ENCODE data around the gene HBEGF.

The HBEGF gene

DNA sequence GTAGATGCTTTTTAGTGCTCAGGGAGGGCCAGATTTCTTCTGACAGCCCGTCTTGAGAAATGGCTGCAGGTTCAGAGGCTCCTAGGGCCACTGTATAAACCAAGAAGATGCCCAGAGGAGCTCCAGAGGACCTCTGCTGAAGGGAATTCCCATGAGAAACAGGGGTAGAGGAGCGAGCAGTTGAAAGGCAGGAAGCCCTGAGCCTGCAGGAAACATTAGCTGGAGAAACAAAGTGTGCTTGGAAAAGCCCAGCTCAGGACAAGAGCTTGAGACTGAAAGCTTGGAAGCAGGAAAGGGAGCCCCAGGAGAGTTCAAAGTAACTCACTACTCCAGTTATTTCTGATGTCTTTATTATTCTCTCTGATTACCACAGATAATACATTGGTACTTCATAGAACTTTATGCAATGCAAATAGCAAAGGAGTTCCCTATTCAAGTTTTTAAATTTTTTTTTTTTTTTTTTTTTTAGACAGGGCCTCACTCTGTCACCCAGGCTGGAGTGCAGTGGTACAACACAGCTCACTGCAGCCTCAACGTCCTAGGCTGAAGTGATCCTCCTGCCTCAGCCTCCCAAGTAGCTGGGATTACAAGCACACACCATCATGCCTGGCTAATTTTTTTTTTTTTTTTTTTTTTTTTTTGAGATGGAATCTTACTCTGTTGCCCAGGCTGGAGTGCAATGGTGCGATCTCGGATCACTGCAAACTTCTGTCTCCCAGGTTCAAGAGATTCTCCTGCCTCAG lies 16.5 kb downstream of the HBEGF start:
- H3K9me3 ChIP-seq (ENCODE audit: severe bottlenecking), result no peaks in the 10 kb centered on the region
- H3K4me3 ChIP-seq (ENCODE audit: low read depth, low read length), result no peak overlapping the region
- TF ChIP-seq, protein P1, sequence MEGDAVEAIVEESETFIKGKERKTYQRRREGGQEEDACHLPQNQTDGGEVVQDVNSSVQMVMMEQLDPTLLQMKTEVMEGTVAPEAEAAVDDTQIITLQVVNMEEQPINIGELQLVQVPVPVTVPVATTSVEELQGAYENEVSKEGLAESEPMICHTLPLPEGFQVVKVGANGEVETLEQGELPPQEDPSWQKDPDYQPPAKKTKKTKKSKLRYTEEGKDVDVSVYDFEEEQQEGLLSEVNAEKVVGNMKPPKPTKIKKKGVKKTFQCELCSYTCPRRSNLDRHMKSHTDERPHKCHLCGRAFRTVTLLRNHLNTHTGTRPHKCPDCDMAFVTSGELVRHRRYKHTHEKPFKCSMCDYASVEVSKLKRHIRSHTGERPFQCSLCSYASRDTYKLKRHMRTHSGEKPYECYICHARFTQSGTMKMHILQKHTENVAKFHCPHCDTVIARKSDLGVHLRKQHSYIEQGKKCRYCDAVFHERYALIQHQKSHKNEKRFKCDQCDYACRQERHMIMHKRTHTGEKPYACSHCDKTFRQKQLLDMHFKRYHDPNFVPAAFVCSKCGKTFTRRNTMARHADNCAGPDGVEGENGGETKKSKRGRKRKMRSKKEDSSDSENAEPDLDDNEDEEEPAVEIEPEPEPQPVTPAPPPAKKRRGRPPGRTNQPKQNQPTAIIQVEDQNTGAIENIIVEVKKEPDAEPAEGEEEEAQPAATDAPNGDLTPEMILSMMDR (IDR thresholded peaks at IDR 0.05; ENCODE audit: low read depth, low read length), result no peak
- H3K36me3 ChIP-seq, result no peaks in the 10 kb centered on the region
- no peak for DNase-seq
- H3K27me3 ChIP-seq (ENCODE audit: insufficient read depth, low read depth, severe bottlenecking), result no peaks in the 10 kb centered on the region
- no peak overlapping the region for H3K27ac ChIP-seq

DNA sequence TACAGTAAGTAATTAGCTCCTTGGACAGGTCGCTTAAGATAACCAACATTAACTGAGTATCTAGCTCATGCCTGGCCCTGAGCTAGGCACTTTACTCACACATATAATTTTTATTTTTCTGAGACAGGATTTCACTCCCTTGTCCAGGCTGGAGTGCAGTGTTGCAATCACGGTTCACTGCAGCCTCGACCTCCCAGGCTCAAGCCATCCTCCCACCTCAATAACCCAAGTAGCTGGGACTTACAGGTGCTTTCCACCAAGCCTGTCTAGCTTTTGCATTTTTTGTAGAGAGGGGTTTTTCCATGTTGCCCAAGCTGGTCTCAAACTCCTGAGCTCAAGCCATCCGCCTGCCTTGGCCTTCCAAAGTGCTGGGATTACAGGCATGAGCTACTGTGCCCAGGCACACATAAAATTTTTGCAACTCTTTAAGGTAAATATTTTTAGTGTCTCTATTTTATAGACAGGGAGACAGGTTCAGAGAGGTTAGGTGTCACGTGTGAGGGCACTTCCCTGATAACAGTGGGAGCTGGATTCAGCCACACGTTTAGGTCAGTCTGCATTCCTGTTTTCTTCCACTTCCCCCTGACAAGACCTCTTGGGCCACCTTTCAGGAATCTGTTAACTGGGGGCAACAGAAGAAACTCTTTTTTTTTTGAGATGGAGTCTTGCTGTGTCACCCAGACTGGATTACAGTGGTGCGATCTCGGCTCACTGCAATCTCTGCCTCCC lies 18.2 kb downstream of the HBEGF start:
- DNase-seq, result no peak
- Histone ChIP-seq H3K4me3 (ENCODE audit: low read depth, low read length) (no peak overlapping the region), H3K27ac (no peak overlapping the region), H3K9me3 (ENCODE audit: severe bottlenecking) (no peaks in the 10 kb centered on the region), H3K27me3 (ENCODE audit: insufficient read depth, low read depth, severe bottlenecking) (no peaks in the 10 kb centered on the region), H3K36me3 (no peaks in the 10 kb centered on the region)
- TF ChIP-seq, protein P1 (IDR thresholded peaks at IDR 0.05; ENCODE audit: low read depth, low read length), result no peak

DNA sequence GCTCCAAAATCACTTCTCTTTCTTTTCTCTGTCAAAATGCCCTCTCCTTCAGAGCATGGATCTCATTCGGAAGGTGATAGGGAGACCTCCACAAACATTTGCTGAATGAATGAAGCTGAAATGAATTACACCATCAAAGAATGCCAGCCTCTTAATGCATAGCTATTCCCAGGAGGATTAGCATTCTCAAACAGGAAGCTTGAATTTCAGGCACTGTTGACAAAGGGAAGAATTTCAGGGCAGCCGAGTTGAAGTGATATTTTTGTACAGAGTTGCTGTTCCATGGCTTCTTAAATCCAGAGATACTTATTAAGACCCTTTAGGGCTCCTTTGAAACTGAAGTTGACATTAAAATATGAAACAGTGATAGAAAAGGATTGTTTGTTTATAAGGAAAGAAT lies 18.8 kb downstream of the HBEGF start:
- Histone ChIP-seq H3K9me3 (ENCODE audit: severe bottlenecking) (no peaks in the 10 kb centered on the region), H3K27ac (no peak overlapping the region), H3K4me3 (ENCODE audit: low read depth, low read length) (no peak overlapping the region), H3K36me3 (no peaks in the 10 kb centered on the region), H3K27me3 (ENCODE audit: insufficient read depth, low read depth, severe bottlenecking) (no peaks in the 10 kb centered on the region)
- DNase-seq, result no peak
- TF ChIP-seq, protein P1 (IDR thresholded peaks at IDR 0.05; ENCODE audit: low read depth, low read length), result no peak

DNA sequence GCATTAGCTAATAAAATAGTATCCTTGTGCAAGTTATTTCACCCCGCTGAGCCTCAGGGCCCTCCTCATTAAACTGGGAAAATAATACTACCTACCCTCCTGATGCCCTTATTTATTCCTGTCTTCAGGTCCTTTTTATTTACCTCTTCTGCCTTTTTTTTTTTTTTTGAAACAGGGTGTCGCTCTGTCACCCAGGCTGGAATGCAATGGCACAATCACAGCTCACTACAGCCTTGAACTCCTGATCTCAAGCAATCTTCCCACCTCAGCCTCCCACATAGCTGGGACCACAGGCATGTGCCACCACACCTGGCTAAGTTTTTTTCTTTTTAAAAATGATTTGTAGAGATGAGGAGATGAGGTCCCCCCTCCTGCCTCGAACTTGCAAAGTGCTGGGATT lies 20.9 kb downstream of the HBEGF start:
- no peak for DNase-seq
- no peaks in the 10 kb centered on the region for H3K9me3 ChIP-seq (ENCODE audit: severe bottlenecking)
- H3K27me3 ChIP-seq (ENCODE audit: insufficient read depth, low read depth, severe bottlenecking), result no peaks in the 10 kb centered on the region
- H3K4me3 ChIP-seq (ENCODE audit: low read depth, low read length), result no peak overlapping the region
- H3K36me3 ChIP-seq, result no peaks in the 10 kb centered on the region
- TF ChIP-seq, protein P1 (IDR thresholded peaks at IDR 0.05; ENCODE audit: low read depth, low read length), result no peak
- H3K27ac ChIP-seq, result no peak overlapping the region

DNA sequence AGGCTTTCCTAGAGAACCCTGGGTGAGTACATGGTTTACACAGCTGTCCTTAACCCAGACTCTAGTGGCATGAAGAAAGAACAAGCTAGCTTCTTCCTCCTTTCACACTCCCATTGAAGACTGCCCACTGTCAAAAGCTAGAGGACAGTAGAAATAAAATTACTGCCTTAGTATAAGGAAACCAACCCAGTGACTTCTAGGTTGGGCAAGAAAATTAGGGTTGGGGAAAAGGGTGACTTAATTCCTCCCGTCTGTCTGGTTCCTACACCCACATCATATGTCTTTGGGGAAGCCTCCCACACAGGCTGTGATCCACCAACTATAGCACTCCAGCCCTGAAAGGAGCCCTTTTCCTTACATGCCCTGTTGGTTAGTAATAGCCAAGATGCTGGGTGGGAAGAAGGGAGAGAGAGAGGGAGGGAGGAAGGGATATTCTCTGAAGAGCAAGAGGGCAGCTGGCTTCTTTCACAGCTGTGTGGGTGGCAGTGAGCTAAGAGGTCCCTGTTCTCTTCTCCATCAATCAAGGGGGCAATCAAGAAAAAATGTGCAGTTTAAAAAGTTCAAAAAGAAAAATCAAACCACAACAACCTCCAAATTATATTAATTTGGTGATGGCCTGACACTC lies 21.7 kb downstream of the HBEGF start:
- Histone ChIP-seq H3K4me3 (ENCODE audit: low read depth, low read length) (no peak overlapping the region), H3K9me3 (ENCODE audit: severe bottlenecking) (no peaks in the 10 kb centered on the region), H3K36me3 (no peaks in the 10 kb centered on the region), H3K27me3 (ENCODE audit: insufficient read depth, low read depth, severe bottlenecking) (no peaks in the 10 kb centered on the region), H3K27ac (no peak overlapping the region)
- no peak for DNase-seq
- TF ChIP-seq, protein P1 (IDR thresholded peaks at IDR 0.05; ENCODE audit: low read depth, low read length), result no peak

Data from WERI-Rb-1 (cell line).